HG02642 (cell line): ENCODE results near the gene DGKZ.
A peak's percentile ranks its signal among the peaks of the same experiment; 100 is the strongest.
"Not testable (repeated sequence)": the region's sequence is repeated elsewhere in the genome, so short reads cannot be mapped to it uniquely, and the experiment has no call there.

Experiments
- ATAC-seq: cut with Tn5 transposase; IDR thresholded peaks from one replicate; pipeline ENCODE4 v1.9.1; 2021; ENCODE audit warnings: mild to moderate bottlenecking; ENCODE audit not compliant: unreplicated experiment, poor library complexity

DGKZ gene

GRCh38 chr11:46379482-46380293 lies 32.4 kb downstream of the DGKZ start:
- not testable (repeated sequence) for ATAC-seq

- peak; percentile 35 for ATAC-seq
Measured at GRCh38 chr11:46380340-46381047, 33.2 kb downstream of the DGKZ start.

GRCh38 chr11:46381048-46381818 lies 34.0 kb downstream of the DGKZ start, which contains the start of gene MDK:
Gene MDK (plus strand): TSS chr11:46381669. CDS start chr11:46382058, 389 bp downstream.
- peak; percentile 18 for ATAC-seq

- no peak for ATAC-seq
Measured at GRCh38 chr11:46381819-46382645, 34.8 kb downstream of the DGKZ start.

DNA sequence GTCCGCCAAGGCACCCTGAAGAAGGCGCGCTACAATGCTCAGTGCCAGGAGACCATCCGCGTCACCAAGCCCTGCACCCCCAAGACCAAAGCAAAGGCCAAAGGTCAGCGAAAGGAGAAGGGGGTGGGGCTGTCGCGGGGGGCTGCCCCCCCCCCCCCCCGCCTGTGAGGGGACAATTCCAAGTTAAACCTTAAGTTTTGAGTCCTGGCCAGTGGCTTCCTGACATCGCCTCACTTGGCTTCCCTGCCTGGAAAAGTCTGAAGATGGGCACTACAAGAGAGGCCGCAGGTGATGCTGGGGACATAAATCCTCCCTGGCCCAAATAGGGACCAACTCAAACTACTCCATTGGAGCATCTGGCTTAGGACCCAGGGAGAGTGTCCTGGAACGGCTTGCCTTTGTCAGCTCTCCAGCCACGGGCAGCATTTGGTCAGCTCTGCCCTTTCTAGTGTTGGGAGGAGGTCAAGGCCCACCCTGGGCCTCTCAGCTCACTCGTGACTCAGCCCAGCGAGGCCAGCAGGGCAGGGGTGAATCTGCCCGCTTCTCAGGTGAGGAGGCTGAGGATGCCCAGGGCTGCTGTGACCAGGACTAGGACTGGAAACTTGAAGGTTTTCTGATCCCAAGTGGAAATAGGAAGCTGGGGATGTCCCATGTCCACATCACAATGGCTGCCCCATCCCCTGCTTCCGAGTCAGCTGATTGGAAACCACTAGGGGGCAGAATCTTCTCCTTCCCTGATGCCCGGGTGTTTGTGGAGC lies 35.6 kb downstream of the DGKZ start:
- no peak for ATAC-seq

DNA sequence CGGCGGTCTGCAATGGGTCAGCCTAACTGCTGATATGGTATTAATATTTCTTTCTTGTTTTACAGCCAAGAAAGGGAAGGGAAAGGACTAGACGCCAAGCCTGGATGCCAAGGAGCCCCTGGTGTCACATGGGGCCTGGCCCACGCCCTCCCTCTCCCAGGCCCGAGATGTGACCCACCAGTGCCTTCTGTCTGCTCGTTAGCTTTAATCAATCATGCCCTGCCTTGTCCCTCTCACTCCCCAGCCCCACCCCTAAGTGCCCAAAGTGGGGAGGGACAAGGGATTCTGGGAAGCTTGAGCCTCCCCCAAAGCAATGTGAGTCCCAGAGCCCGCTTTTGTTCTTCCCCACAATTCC lies 36.1 kb downstream of the DGKZ start:
- no peak for ATAC-seq

DNA sequence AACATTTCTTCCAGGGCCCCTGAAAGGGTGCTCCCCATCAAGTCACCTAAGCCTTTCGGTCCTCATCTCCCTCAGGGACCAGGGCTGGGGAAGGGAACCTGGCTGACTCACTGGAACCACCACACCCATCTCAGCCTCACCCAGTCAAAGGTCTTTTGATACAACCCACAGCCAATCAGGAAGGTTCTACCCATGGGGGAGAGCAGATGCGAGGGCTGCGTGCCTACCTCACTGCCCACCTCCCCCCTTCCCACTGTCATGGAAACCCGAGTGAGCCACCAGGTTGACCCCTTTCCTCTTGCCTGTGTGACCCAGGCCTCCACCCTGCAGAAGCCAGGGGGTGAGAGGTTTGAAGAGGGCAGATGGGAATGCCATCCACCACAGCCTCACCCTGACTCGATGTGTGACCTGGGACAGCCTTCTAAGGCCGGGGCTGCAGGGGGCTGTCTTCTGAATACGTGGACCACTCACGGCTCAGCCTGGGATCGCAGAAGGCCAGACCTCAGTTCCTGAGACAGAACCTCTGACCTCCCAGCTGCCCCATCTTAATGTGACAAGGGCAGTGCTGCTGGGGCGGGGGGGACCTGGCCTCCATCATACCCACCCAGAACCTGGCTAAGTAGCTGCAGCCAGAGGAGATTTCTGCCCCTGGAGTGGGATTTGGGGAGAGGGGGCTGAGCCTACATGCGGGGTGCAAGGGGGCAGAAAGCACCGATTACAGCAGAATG lies 36.9 kb downstream of the DGKZ start:
- ATAC-seq: no peak

- no peak for ATAC-seq
Measured at GRCh38 chr11:46385169-46386004, 38.1 kb downstream of the DGKZ start.

DNA sequence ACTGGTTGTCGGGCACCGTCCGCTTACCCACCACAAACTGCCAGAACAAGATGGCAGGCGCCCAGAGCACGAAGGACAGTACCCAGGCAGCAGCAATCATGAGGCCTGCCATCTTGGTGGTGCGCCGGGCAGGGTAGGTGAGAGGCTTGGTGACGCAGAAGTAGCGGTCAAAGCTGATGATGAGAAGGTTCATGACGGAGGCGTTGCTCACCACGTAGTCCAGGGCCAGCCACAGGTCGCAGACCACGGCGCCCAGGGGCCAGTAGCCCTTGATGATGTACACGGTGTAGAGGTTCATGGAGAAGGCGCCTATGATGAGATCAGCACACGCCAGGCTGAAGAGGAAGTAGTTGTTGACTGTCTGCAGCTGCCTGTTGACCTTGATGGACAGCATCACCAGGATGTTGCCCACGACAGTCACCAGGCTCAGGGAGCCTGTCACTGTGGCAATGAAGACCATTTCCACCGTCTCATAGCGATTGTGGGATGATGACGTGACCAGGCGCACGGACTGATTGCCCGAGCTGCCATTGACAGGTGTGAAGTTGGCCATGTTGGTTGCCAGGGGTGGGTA lies 38.8 kb downstream of the DGKZ start:
- ATAC-seq: no peak

GRCh38 chr11:46386674-46387073 lies 39.4 kb downstream of the DGKZ start:
- no peak for ATAC-seq

- ATAC-seq: no peak
Measured at GRCh38 chr11:46387456-46387855, 40.2 kb downstream of the DGKZ start.

GRCh38 chr11:46387919-46388618 lies 40.8 kb downstream of the DGKZ start:
- no peak for ATAC-seq

DNA sequence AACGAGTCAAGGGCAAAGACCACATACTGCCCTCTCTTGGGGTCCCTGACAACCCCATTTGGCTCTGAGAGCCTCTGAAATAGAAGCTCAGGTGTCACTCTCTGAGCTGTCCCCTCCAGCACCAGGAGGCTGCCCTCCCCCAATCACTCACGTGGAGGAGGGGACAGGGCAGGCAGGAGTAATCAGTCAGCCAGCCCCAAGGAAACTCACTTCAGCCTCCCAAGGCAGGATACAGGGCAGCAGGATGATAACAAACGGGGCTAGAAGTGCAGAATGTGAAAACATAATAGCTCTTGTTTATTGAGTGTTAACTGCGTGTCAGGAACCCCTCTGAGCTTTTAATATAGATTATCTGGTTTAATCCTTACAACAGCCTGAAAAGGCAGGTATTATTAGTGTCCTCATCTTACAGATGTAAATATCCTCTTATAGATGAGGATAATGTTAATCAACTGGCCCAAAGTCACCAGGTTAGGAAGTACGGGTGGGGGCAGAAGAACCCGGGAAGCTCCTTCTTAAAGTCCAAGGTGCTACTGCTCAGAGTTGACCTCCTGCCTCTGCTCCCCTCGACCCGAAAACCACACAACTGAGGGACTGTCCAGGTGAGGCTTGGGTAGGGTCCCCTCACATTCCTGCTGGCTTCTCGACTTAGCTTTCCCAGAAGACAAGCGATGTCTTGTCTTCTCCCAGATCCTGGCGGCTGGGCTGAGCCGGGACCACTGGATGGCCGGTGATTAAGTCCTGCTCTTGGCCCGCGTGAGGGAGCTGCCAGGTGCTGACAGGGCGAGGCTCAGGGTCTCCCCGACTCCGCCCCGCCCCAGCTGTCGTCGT lies 41.6 kb downstream of the DGKZ start:
- no peak for ATAC-seq

- ATAC-seq: peak; percentile 61
Measured at GRCh38 chr11:46389450-46390330, 42.4 kb downstream of the DGKZ start.
